Endothelial cell of umbilical vein (primary cell): ENCODE data around the gene MRTFA. TPM values are rescaled to one million over a fixed set of nuclear protein-coding genes. Genes with fewer than 3 reads are reported as not detected.

ENCODE experiments used
- BruUV-seq: library from RNA; stranded (reverse); fragments of 400-500 nt; replicated peaks from 2 replicates; lab custom pipeline; 2021; lab: Mats Ljungman, UMichigan
- CTCF ChIA-PET: fragments of 300-600, 350-600 bp; sonication (Branson Sonifier 250); formaldehyde crosslinking; loops from one replicate; lab custom pipeline; 2021; ENCODE audit warnings: antibody characterized with exemption, inconsistent platforms; lab: Charles Lee
- POLR2A ChIA-PET: fragments of 300-600, 350-600 bp; sonication (Branson Sonifier 250); formaldehyde crosslinking; loops from one replicate; lab custom pipeline; 2021; ENCODE audit warnings: antibody characterized with exemption, inconsistent platforms; lab: Charles Lee
- DNase-seq: peaks from one replicate; pipeline ENCODE4 v3.0.0-alpha.2; 2011; ENCODE audit warnings: low read depth, low spot score
- FAIRE-seq: peaks from 2 replicates; lab custom pipeline; 2011; peaks lifted over from hg19 to GRCh38; lab: Jason Lieb, UNC
- H2AFZ ChIP-seq: 2 replicates; pipeline ENCODE4 v1.6.0; 2012; ENCODE audit warnings: low read depth, low read length, control low read depth, inconsistent platforms
- H3K27ac ChIP-seq: 2 replicates; pipeline ENCODE4 v1.5.1; 2011; ENCODE audit warnings: low read depth, mild to moderate bottlenecking, control low read depth, low read length, moderate library complexity; ENCODE audit not compliant: insufficient read depth
- H3K27me3 ChIP-seq, 2 experiments: 2 replicates each; pipeline versions ENCODE4 v1.6.0 to v1.6.1; 2011; ENCODE audit warnings: low read length in 2 of 2, mixed read lengths in 1 of 2; ENCODE audit not compliant: control insufficient read depth in 2 of 2, insufficient read depth in 2 of 2
- H3K36me3 ChIP-seq, 2 experiments: 2 replicates in 1 of 2; 3 replicates in 1 of 2; pipeline ENCODE4 v1.5.1; 2011; ENCODE audit warnings: low read length in 2 of 2, mild to moderate bottlenecking in 1 of 2, moderate library complexity in 1 of 2; ENCODE audit not compliant: control insufficient read depth in 2 of 2, insufficient read depth in 2 of 2; ENCODE audit errors: extremely low read depth in 1 of 2
- H3K4me1 ChIP-seq: 3 replicates; pipeline ENCODE4 v1.5.1; 2011; ENCODE audit warnings: mild to moderate bottlenecking, low read length; ENCODE audit not compliant: control insufficient read depth, insufficient read depth; ENCODE audit errors: extremely low read depth
- H3K4me2 ChIP-seq: 2 replicates; pipeline ENCODE4 v1.6.1; 2011; ENCODE audit warnings: low read length, control low read depth, mixed read lengths; ENCODE audit not compliant: insufficient read depth
- H3K4me3 ChIP-seq, 3 experiments: fragments of 200-600 bp in 1 of 3; sonication (generic), shearing (Covaris generic) in 1 of 3; replicated peaks in 1 of 3; 2 replicates each; pipeline ENCODE4 v1.5.1; 2011 to 2016; ENCODE audit warnings: control low read depth in 3 of 3, low read length in 3 of 3, mild to moderate bottlenecking in 2 of 3, inconsistent platforms in 1 of 3, low read depth in 1 of 3, moderate library complexity in 1 of 3; ENCODE audit not compliant: insufficient read depth in 1 of 3
- H3K79me2 ChIP-seq: 2 replicates; pipeline ENCODE4 v1.6.0; 2012; ENCODE audit warnings: low read length, inconsistent platforms; ENCODE audit not compliant: control insufficient read depth, insufficient read depth
- H3K9ac ChIP-seq: replicated peaks from 2 replicates; pipeline ENCODE3; 2011; ENCODE audit warnings: low read length, control low read depth; ENCODE audit not compliant: insufficient read depth; ENCODE audit errors: extremely low read depth
- H3K9me1 ChIP-seq: replicated peaks from 3 replicates; pipeline ENCODE4 v1.6.0; 2011; ENCODE audit warnings: mild to moderate bottlenecking, low read length; ENCODE audit not compliant: control insufficient read depth, insufficient read depth; ENCODE audit errors: extremely low read depth
- H3K9me3 ChIP-seq: replicated peaks from 2 replicates; pipeline ENCODE4 v1.5.1; 2012; ENCODE audit warnings: low read length, inconsistent platforms; ENCODE audit not compliant: control insufficient read depth, insufficient read depth
- H4K20me1 ChIP-seq: replicated peaks from 2 replicates; pipeline ENCODE3; 2011; ENCODE audit warnings: mild to moderate bottlenecking, low read length; ENCODE audit not compliant: control insufficient read depth, insufficient read depth; ENCODE audit errors: extremely low read depth
- CTCF ChIP-seq, 2 donors: IDR thresholded peaks; 1 replicate in 1 of 2; 2 replicates in 1 of 2; pipeline ENCODE4 v1.5.1; 2011; ENCODE audit warnings: low read length in 2 of 2, mild to moderate bottlenecking in 2 of 2, moderate library complexity in 2 of 2, control low read depth in 1 of 2, inconsistent platforms in 1 of 2, low read depth in 1 of 2; ENCODE audit not compliant: insufficient read depth in 1 of 2; ENCODE audit errors: extremely low read depth in 1 of 2
- EZH2 ChIP-seq: IDR thresholded peaks from 2 replicates; pipeline ENCODE4 v1.6.1; 2012; ENCODE audit warnings: borderline replicate concordance, low read depth, mild to moderate bottlenecking, moderate library complexity, low read length, inconsistent platforms; ENCODE audit not compliant: severe bottlenecking
- FOS ChIP-seq: IDR thresholded peaks from 2 replicates; pipeline ENCODE4 v1.6.1; 2011; ENCODE audit warnings: mild to moderate bottlenecking, low read length, moderate library complexity, borderline replicate concordance; ENCODE audit not compliant: insufficient read depth
- GATA2 ChIP-seq: IDR thresholded peaks from 2 replicates; pipeline ENCODE4 v1.7.0; 2011; ENCODE audit warnings: low read depth, mild to moderate bottlenecking, moderate library complexity, mixed read lengths, low read length; ENCODE audit not compliant: insufficient read length, insufficient read depth
- JUN ChIP-seq: IDR thresholded peaks from 2 replicates; pipeline ENCODE4 v1.6.1; 2011; ENCODE audit warnings: borderline replicate concordance, low read depth; ENCODE audit not compliant: insufficient read length, insufficient read depth
- MAX ChIP-seq: IDR thresholded peaks from 2 replicates; pipeline ENCODE4 v1.6.1; 2011; ENCODE audit not compliant: insufficient read depth, insufficient read length
- MYC ChIP-seq: IDR thresholded peaks from one replicate; pipeline ENCODE4 v1.6.1; 2011; ENCODE audit warnings: mild to moderate bottlenecking, low read depth, low read length
- POLR2A ChIP-seq: IDR thresholded peaks from 2 replicates; pipeline ENCODE4 v1.6.1; 2012; ENCODE audit warnings: low read depth, mild to moderate bottlenecking, control low read depth, low read length
- POLR2AphosphoS5 ChIP-seq: IDR thresholded peaks from 2 replicates; pipeline ENCODE4 v1.6.1; 2012; ENCODE audit warnings: low read depth, mild to moderate bottlenecking, control low read depth, low read length, moderate library complexity; ENCODE audit not compliant: insufficient read depth
- dilution Hi-C: fragments of 300-500 bp; cut with MboI; formaldehyde crosslinking; loops from one replicate; pipeline ENCODE4 v1.15.0; 2019; ENCODE audit warnings: low sequenced_read_pairs; ENCODE audit not compliant: extremely low pct_ligation_motif_present
- intact Hi-C: fragments of 100-400 bp; cut with micrococcal nuclease; formaldehyde crosslinking; loops from one replicate; pipeline ENCODE4 v1.10.0; 2022
- polyA plus RNA-seq, 4 experiments: library from polyadenylated mRNA; depleted of rRNA in 3 of 4; stranded (reverse) in 3 of 4; unstranded in 1 of 4; fragments of >200 nt; gene quantifications; 2 replicates each; pipeline versions ENCODE4 v1.2.1 to v1.2.3, GENCODE V29; 2011 to 2012; ENCODE audit warnings: missing spikeins in 1 of 4
- total RNA-seq: library from RNA; stranded (reverse); gene quantifications from 2 replicates; pipeline ENCODE4 v1.2.3, GENCODE V29; 2021

Gene MRTFA
- total and polyA plus RNA-seq, 2 donors (not counting 3 experiments of a cell fraction or from before 2014, with no cell fraction given): 13.6 to 44.1 TPM

GRCh38 chr22:40428796-40429195 is 207.7 kb downstream of the MRTFA start:
- POLR2A ChIA-PET: no interaction called here

More at GRCh38 chr22:40428796-40429195, 207.7 kb downstream of the MRTFA start:
- CTCF ChIA-PET: interaction anchor here (0.8 to 1.9 kb wide), 2 partner anchors 8 to 218 kb away, joined by 5 to 6 read pairs; no protein-coding TSS in a partner anchor
- Histone ChIP-seq H3K27me3 (no peaks in the 10 kb centered on the region), H3K9me3 (no peaks in the 10 kb centered on the region), H3K27ac (no peak overlapping the region), H3K36me3 (peaks cover 0 to 38% of the 10 kb centered on the region in 2 experiments), H3K9me1 (no peaks in the 10 kb centered on the region), H3K4me2 (no peak overlapping the region), H3K4me1 (no peaks in the 10 kb centered on the region), H3K79me2 (no peaks in the 10 kb centered on the region), H3K9ac (no peak overlapping the region), H2AFZ (no peak overlapping the region), H4K20me1 (no peaks in the 10 kb centered on the region), H3K4me3 (no peak overlapping the region)
- TF ChIP-seq CTCF (IDR thresholded peaks at IDR 0.05; ENCODE audit: extremely low read depth in 1 of 2, insufficient read depth in 1 of 2, low read depth in 1 of 2, low read length in 2 of 2) (no peak), FOS (no peak), EZH2 (no peak), GATA2 (no peak), JUN (no peak), MYC (no peak), POLR2AphosphoS5 (no peak), MAX (no peak), POLR2A (no peak)
- BruUV-seq: no TSS peak
- DNase-seq (no peak), FAIRE-seq (no peak)
- dilution Hi-C loops (no loop called here), intact Hi-C loops (no loop called here)
